RWPE1 (cell line): Measurements from ENCODE around the gene CHCHD3.

Experiments
- CTCF ChIA-PET: fragments of 350-600 bp; sonication (Branson Sonifier 250); formaldehyde crosslinking; extraction: SDS; loops from one replicate; lab custom pipeline; 2021; lab: Yijun Ruan, JAX
- POLR2A ChIA-PET: fragments of 400-600 bp; formaldehyde crosslinking; extraction: SDS; loops from one replicate; lab custom pipeline; 2020; ENCODE audit warnings: antibody characterized with exemption; ENCODE audit not compliant: low non-redundant PET; lab: Yijun Ruan, JAX
- DNase-seq: peaks from one replicate; pipeline ENCODE4 v3.0.0; 2012; ENCODE audit warnings: low spot score
- H3K27ac ChIP-seq: fragments of 450-650 bp; 2 replicates; pipeline ENCODE4 v1.5.1; 2017
- TF ChIP-seq, protein P1 (sequence below): fragments of 450-650 bp; conservative IDR thresholded peaks from 2 replicates; pipeline ENCODE4 v1.5.1; 2017; ENCODE audit warnings: low read depth, mild to moderate bottlenecking

CHCHD3 gene

DNA sequence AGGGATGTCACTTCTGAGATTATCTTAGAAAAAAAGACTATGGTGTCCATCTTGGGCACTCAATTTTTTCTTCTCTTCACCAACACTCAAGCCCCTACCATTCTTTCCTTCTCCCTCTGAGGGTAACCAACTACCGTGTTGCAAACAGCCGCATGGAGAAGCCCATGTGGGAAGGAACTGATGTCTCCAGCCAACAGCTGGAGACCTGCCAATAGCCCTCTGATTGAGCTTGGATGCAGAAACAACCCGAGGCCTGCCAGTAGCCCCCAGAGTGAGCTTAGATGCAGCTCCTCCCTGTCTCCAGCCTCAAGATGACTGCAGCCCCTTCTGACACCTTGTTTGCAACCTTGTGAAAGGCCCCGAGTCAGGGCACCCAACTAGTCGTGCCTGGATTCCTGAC is 36.4 kb upstream of the CHCHD3 start:
- DNase-seq = no peak
- TF ChIP-seq, protein P1, sequence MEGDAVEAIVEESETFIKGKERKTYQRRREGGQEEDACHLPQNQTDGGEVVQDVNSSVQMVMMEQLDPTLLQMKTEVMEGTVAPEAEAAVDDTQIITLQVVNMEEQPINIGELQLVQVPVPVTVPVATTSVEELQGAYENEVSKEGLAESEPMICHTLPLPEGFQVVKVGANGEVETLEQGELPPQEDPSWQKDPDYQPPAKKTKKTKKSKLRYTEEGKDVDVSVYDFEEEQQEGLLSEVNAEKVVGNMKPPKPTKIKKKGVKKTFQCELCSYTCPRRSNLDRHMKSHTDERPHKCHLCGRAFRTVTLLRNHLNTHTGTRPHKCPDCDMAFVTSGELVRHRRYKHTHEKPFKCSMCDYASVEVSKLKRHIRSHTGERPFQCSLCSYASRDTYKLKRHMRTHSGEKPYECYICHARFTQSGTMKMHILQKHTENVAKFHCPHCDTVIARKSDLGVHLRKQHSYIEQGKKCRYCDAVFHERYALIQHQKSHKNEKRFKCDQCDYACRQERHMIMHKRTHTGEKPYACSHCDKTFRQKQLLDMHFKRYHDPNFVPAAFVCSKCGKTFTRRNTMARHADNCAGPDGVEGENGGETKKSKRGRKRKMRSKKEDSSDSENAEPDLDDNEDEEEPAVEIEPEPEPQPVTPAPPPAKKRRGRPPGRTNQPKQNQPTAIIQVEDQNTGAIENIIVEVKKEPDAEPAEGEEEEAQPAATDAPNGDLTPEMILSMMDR = no peak
- POLR2A ChIA-PET = no interaction called here
- H3K27ac ChIP-seq = no peak overlapping the region
- CTCF ChIA-PET = no interaction called here

DNA sequence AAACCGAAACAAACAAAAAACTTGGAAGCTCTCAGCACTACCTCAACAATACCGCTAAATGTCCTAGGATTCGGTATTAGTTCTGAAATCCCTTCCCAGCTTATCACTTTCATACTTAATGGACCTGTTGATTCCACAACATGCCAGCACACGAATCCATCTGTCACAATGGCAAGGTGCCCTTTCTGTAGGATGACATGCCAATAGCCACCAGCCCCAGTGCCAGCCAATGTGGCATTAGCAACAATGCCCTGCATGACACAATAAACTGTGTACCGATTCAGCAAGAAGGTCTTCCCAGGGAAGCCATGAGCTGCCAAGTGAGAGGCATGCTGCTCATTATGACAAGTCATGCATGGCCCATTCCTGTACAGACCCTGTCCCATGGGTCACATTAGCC is 35.6 kb upstream of the CHCHD3 start:
- TF ChIP-seq, protein P1 = no peak
- POLR2A ChIA-PET = no interaction called here
- H3K27ac ChIP-seq = no peak overlapping the region
- no peak for DNase-seq
- CTCF ChIA-PET = interaction anchor here (0.7 kb wide), 1 partner anchor 1023 kb away, joined by 3 read pairs; no protein-coding TSS in a partner anchor

DNA sequence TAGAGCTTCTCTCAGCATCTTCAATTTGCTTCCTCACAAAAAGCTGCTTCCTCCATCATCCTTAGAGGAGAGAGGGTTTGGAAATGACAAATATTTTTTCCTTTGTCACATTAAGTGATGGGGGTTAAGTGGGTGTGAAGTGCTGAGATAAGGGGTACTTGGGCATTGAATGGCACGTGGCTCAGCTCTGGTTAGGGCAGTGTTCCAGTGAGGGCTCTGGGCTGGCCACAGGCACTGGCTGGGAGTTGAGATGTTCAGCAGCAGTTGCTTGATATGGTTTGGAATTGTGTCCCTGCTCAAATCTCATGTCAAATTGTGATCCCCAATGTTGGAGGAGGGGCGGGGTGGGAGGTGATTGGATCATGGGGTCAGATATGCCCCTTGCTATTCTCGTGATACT is 33.7 kb upstream of the CHCHD3 start:
- no peak overlapping the region for H3K27ac ChIP-seq
- TF ChIP-seq, protein P1 = no peak
- ChIA-PET POLR2A (no interaction called here), CTCF (no interaction called here)
- no peak for DNase-seq

DNA sequence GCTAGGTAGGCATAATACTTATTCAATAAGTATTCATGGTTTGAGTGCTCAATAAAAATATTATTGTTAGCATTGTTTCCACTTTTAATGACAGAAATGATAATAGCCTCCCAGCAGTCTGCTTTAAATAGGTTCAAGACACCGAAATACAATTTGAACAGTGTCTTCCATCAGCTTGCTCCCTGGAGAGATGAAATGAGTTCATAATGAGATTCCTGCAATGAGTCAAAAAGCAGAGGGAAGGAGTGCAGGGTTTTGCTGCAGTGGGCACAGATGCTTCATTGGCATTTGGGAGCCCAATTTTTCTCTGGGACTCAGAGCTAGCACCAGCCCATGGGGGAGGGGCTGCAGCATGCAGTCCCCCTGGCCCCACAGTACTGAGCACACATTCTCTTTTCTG is 32.6 kb upstream of the CHCHD3 start:
- POLR2A ChIA-PET = no interaction called here
- TF ChIP-seq, protein P1 = no peak
- DNase-seq = no peak
- no peak overlapping the region for H3K27ac ChIP-seq
- CTCF ChIA-PET = no interaction called here

DNA sequence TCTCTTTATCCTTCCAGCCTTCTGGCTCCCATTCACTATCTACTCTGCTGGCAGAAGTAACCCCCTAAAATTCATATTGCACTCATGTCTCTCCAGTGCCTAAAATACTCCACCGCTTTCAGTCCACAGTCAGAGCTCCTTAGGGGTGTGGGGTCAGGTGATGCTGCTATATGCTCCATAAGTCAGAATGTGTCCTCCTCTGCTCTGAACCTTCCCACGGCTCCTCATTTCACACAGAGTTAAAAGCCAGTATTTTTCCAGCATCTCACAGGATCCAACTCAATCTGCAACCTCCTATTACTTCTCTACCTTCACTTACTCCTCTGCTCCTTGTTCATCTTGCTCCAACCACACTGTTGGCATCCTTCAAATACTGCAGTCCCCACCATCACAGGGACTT is 31.1 kb upstream of the CHCHD3 start:
- DNase-seq = no peak
- TF ChIP-seq, protein P1 = no peak
- H3K27ac ChIP-seq = no peak overlapping the region
- ChIA-PET CTCF (interaction anchor here (0.6 kb wide), 1 partner anchor 1174 kb away, joined by 3 read pairs; no protein-coding TSS in a partner anchor), POLR2A (no interaction called here)

DNA sequence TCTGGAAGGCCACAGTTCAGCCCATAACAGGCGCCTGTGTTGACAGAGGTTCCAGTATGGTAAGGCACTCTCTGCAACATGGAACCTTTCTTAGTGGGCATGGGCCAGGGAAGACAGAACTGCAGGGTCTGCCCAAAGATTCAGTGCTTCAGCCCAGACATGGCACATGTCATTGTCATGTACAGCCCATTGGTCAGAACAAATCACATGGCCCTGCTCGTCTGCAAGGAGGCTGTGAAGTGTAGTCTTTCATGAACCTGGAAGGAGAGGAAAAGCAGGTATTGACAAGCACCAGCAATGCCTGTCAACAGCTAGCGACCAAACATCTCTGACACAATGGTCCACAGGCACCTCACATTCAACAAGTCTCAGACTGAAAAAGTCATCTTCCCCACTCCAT is 30.4 kb upstream of the CHCHD3 start:
- DNase-seq = no peak
- H3K27ac ChIP-seq = no peak overlapping the region
- ChIA-PET CTCF (no interaction called here), POLR2A (no interaction called here)
- TF ChIP-seq, protein P1 = no peak

DNA sequence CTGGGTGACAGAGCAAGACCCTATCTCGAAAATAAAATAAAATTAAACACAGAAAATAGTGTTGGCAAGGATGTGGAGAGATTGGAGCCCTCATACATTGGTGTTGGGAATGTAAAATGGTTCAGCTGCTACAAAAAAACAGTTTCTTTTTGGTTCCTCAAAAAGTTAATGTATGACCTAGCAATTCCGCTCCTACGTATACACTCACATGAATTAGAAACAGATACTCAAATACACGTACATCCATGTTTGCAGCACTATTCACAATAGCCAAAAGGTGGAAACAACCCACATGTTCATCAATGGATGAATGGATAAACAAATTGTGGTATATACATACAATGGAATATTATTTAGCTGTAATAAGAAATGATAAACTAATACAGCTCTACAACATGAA is 28.4 kb upstream of the CHCHD3 start:
- DNase-seq = no peak
- H3K27ac ChIP-seq = no peak overlapping the region
- TF ChIP-seq, protein P1 = no peak
- ChIA-PET POLR2A (no interaction called here), CTCF (no interaction called here)
